ENCODE results near the gene PRPF40B. TPM values are rescaled to one million over a fixed set of nuclear protein-coding genes. Genes with fewer than 3 reads are reported as not detected.

PRPF40B gene
- total RNA-seq, 1 donor: 10.5 TPM

GRCh38 chr12:49636979-49637755 lies 13.8 kb downstream of the PRPF40B start:
- peak; percentile 81 for TF ChIP-seq CTCF (IDR thresholded peaks at IDR 0.05; ENCODE audit: insufficient read depth, low read length)
- DNase-seq (ENCODE audit: low read depth): peak; percentile 77
- H3K4me3 ChIP-seq (ENCODE audit: low read depth, low read length): no peak overlapping the region

GRCh38 chr12:49641748-49642369 lies 18.5 kb downstream of the PRPF40B start:
- no peak for DNase-seq (ENCODE audit: low read depth)
- no peak for TF ChIP-seq CTCF (IDR thresholded peaks at IDR 0.05; ENCODE audit: insufficient read depth, low read length)
- no peak overlapping the region for H3K4me3 ChIP-seq (ENCODE audit: low read depth, low read length)

GRCh38 chr12:49642370-49642802 lies 19.0 kb downstream of the PRPF40B start:
- no peak for DNase-seq (ENCODE audit: low read depth)
- no peak for TF ChIP-seq CTCF (IDR thresholded peaks at IDR 0.05; ENCODE audit: insufficient read depth, low read length)
- H3K4me3 ChIP-seq (ENCODE audit: low read depth, low read length): no peak overlapping the region

- no peak for TF ChIP-seq CTCF (IDR thresholded peaks at IDR 0.05; ENCODE audit: insufficient read depth, low read length)
- no peak for DNase-seq (ENCODE audit: low read depth)
- no peak overlapping the region for H3K4me3 ChIP-seq (ENCODE audit: low read depth, low read length)
Observed at GRCh38 chr12:49643135-49643534, 19.8 kb downstream of the PRPF40B start.

- TF ChIP-seq CTCF (IDR thresholded peaks at IDR 0.05; ENCODE audit: insufficient read depth, low read length): no peak
- H3K4me3 ChIP-seq (ENCODE audit: low read depth, low read length): no peak overlapping the region
- DNase-seq (ENCODE audit: low read depth): no peak
Observed at GRCh38 chr12:49643961-49644619, 20.7 kb downstream of the PRPF40B start.

- H3K4me3 ChIP-seq (ENCODE audit: low read depth, low read length): no peak overlapping the region
- peak; percentile 97 for TF ChIP-seq CTCF (IDR thresholded peaks at IDR 0.05; ENCODE audit: insufficient read depth, low read length)
- peak; percentile 80 for DNase-seq (ENCODE audit: low read depth)
Observed at GRCh38 chr12:49644620-49644994, 21.2 kb downstream of the PRPF40B start.

Data from fibroblast of the aortic adventitia (primary cell).